Erythroblast (primary cell): ENCODE data around the gene TRPM7.

Source experiments
- DNase-seq, 2 experiments: peaks; one replicate each; lab custom pipeline; 2025; lab: John Stamatoyannopoulos, UW
- GATA1 ChIP-seq: IDR thresholded peaks from 2 replicates; pipeline ENCODE4 v1.6.1; 2011; ENCODE audit warnings: low read depth, mild to moderate bottlenecking, control low read depth, low read length, moderate library complexity
- POLR2A ChIP-seq: IDR thresholded peaks from 2 replicates; pipeline ENCODE4 v1.6.1; 2011; ENCODE audit warnings: mild to moderate bottlenecking, low read length

TRPM7 gene, protein sequence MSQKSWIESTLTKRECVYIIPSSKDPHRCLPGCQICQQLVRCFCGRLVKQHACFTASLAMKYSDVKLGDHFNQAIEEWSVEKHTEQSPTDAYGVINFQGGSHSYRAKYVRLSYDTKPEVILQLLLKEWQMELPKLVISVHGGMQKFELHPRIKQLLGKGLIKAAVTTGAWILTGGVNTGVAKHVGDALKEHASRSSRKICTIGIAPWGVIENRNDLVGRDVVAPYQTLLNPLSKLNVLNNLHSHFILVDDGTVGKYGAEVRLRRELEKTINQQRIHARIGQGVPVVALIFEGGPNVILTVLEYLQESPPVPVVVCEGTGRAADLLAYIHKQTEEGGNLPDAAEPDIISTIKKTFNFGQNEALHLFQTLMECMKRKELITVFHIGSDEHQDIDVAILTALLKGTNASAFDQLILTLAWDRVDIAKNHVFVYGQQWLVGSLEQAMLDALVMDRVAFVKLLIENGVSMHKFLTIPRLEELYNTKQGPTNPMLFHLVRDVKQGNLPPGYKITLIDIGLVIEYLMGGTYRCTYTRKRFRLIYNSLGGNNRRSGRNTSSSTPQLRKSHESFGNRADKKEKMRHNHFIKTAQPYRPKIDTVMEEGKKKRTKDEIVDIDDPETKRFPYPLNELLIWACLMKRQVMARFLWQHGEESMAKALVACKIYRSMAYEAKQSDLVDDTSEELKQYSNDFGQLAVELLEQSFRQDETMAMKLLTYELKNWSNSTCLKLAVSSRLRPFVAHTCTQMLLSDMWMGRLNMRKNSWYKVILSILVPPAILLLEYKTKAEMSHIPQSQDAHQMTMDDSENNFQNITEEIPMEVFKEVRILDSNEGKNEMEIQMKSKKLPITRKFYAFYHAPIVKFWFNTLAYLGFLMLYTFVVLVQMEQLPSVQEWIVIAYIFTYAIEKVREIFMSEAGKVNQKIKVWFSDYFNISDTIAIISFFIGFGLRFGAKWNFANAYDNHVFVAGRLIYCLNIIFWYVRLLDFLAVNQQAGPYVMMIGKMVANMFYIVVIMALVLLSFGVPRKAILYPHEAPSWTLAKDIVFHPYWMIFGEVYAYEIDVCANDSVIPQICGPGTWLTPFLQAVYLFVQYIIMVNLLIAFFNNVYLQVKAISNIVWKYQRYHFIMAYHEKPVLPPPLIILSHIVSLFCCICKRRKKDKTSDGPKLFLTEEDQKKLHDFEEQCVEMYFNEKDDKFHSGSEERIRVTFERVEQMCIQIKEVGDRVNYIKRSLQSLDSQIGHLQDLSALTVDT (N-terminal part only)

DNA sequence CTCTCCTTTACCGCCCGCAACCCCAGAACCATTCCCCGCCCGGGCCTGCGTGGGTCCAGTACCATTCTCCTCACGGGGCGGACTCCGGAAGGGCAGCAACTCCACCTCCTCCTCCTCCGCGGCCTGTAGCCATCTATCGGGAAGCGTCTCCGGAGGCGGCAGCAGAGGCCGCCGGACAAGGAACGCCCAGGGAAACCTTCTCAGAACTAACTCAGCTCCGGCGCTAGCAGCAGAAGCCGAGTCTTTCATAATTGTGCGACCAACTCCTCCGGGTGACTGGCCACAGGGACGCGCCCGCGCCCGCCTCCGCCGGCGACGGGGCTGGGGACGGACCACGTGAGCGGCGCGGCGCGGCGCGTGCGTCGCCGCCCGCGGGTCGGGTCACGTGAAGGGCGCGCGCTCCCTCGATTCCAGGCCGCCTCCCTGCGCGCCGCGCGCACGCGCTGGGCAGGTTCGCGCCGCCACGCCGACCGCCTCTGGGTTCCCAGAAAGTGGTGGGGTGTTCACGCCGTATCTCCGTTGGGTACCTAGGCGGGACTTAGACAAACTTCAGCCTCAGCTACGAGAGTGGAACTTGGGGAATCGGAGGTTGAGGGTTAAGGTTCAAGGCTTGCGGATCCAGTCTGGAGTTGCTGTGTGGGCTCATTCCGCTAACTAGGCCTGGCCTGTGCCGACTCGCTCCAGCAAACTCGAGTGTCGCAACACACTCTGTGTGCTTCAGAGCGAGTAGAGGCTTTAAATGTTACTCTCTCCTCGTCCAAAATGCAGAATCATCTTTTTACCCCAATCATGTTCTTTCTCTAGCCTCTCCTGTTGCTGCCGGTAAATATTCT, at the start of gene TRPM7:
Gene TRPM7, minus strand, starts transcription at position 329 of the 833 bp plus-strand sequence. Its CDS starts 264 bp downstream, at position 65.
- DNase-seq, result peak; percentile 94 to 97
- TF ChIP-seq GATA1 (no peak), POLR2A (peak; percentile 95)

DNA sequence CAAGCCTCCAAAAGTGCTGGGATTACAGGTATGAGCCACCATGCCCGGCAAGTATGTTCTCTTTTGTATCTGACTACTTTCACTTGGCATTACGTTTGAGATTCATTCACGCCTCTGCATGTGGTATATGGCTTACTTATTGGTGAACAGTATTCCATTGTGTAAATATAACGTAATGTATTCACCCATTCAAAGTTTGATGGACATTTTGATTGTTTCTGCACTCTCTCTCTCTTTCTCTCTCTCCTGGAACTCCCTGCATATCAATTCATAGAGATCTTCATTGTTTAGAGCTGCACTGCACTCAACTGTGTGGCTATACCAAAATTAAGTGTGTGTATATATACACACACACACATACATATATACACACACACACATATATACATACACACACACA, 48.6 kb upstream of the TRPM7 start:
- no peak for TF ChIP-seq POLR2A
- TF ChIP-seq GATA1, result no peak
- no peak for DNase-seq

DNA sequence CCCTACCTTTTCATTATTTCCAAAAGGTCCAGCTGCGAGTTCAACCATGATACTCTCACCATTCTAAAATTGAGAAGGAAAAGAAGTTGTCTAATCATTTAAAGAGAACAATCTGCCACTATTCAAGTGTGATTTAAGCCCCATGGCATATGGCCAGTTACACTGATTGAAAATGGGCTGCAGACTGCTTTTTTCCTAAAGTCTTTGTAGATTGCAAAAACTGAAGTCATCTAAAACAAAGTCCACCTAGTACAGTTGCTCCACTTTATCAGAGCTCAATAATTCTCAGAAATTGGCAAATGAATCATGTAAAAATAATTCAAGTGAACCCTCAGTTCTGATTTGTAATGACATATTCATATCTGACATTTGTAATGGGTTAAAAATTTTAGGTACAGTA, 39.7 kb upstream of the TRPM7 start:
- TF ChIP-seq GATA1 (no peak), POLR2A (no peak)
- DNase-seq, result no peak

DNA sequence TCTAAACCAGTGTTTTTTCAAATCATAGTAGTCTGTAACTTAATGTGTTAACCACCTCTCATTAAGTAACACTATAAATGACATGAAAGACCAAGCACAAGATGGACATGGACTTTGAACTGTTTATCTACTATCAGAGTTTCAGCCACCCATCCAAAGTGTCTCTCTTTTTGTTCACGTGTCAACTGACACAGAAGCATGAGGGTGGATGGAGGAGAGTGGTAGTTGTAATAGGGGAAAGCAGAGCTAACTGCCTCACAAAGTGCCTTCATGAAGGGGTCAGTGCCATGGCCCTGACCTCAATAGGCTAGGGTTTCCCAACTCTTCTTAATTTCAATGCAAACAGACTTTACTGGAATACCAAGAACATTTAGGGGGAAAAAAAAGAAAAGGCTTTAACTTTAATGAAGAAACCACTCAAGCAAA, 32.1 kb upstream of the TRPM7 start:
- peak in 1 of 2 experiments; percentile 43 for DNase-seq
- TF ChIP-seq GATA1 (no peak), POLR2A (no peak)

DNA sequence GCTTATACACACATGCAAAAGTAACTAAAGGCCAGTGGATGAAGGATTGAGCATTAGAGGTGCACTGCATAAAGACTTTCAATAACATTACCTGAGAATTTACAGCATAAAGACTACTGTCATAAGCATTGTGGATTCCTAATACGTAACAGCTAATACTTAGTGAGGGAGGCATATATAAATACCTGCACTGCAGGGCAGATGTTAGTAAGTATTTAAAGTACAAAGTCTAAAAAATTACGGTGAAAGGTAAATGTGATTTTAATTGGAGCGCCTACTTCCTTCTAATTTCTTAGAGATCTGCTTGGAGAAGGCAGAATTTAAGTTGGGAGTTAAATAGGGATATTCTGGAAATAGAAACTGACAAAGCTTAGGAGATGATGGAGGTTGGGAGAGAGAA, 25.4 kb upstream of the TRPM7 start:
- TF ChIP-seq POLR2A, result no peak
- no peak for TF ChIP-seq GATA1
- no peak for DNase-seq

DNA sequence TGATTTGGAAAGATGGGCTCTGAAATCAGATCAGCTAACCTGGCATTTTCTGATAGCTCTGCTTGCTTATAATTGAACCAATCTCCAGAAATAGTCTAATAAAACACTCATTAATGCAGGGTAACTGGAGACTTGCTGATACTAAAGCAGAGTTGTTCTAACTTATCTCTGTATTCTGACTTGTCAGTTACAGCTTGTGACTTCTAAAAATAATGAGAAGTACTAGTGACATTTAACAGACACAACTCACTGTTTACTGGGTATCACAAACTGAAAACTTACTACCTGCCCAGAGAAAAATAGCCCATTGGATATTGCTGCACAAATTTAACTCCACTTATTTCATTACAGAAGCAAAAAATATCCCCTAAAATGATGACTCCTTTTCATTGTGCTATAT, 24.0 kb upstream of the TRPM7 start:
- TF ChIP-seq GATA1, result no peak
- TF ChIP-seq POLR2A, result no peak
- no peak for DNase-seq

DNA sequence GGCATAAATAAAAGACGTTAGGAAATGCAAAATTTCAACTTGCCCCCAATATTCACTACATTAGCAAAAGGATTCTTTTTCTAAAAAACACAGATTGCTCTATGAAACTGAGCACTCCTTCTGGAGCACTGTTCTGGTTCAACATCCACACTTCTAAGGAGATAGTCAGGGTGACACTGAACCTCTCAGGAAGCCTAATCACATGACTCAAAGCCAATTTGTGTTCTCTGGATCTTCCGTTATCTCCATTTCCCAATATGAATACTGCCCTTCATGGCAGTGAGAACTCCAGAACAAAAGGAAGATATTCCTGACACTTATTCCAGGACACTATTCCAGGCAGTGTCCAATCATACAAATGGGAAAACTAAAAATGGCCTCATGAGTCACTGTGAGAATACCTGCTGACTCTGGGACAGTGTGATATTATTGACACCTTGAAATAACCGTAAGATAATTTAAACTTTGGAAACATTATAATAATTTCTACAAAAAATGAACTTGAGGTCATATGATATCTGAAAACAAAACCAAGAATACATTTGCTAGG, 21.4 kb upstream of the TRPM7 start:
- no peak for DNase-seq
- TF ChIP-seq GATA1 (no peak), POLR2A (no peak)

DNA sequence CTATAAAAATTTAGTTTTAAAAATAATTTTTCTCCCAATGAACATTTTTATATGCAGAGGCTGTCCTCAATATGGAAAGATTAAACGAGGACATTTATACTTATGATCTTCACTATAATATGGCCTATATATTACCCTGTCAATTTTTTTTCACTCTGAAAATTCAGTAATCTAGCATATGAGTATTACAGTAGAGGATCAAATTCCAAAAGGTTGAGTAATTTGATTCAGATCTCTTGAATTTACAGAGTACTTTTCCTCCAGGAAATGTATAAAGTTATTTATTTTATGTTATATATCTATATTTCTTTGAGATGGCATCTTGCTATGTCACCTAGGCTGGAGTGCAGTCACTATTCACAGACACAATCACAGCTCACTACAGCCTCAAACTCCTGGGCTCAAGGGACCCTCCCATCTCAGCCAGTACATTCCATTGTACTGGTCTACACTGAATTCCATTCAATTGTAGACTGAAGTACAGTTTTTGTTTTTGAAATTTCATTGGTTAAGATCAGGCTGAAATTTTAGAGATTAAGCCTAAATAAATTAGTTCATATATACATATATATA, 16.3 kb upstream of the TRPM7 start:
- no peak for DNase-seq
- TF ChIP-seq POLR2A (no peak), GATA1 (no peak)

DNA sequence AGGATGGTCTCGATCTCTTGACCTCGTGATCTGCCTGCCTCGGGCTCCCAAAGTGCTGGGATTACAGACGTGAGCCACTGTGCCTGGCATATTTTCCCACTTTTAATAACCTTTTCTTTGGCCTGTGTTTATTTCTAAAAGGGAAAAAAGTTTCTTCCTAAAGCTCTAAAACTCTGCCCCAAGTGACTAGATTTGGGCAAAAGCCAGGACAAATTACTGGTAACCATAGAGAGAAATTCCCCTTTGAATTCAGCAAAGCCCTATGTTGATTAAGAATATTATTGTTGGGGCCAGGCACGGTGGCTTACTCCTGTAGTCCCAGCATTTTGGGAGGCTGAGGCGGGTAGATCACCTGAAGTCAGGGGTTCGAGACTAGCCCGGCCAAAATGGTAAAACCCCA, 11.5 kb upstream of the TRPM7 start:
- DNase-seq, result no peak
- no peak for TF ChIP-seq GATA1
- no peak for TF ChIP-seq POLR2A

DNA sequence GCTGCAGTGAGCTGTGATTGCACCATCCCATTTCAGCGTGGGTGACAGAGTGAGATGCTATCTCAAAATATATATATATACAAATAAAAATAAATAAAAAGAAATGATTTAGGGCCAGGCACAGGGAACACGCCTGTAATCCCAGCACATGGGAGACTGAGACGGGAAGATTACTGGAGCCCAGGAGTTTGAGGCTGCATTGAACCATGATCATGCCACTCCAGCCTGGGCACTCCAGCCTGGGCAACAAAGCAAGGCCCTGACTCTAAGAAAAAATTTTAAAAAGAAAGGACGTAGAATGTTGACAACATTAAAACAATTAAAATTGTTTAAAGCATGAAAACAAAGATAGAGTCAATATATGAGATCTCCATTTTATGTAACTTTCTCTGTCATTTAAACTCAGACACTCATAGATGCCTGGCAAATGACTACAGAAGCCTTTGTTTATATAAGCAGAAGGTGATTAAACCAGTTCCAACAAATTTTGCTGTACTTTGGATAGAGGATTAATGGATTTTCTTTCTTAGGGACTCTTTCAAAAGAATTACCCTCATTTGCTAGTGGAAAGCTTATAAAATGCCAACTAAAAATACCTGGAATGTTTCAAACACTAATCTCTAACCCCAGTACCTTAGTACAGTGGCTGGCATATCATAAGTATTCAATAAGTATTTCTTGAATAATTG, 10.7 kb upstream of the TRPM7 start:
- TF ChIP-seq POLR2A (no peak), GATA1 (no peak)
- DNase-seq, result no peak

DNA sequence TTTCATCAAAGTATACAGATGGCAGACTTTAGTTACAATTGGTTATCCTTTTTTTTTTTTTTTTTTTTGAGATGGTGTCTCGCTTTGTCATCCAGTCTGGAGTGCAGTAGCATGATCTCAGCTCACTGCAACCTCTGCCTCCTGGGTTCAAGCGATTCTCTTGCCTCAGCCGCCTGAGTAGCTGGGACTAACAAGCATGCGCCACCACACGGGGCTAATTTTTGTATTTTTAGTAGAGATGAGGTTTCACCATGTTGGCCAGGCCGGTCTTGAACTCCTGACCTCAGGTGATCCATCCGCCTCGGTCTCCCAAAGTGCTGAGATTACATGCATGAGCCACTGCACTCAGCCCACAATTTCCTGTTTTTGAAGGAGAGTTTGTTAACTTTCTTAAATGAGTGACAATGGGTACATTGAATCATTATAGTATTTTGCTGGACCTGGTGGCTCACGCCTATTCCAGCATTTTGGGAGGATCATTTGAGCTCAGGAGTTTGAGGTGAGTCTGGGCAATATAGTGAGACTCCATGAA, 8.1 kb upstream of the TRPM7 start:
- peak in 1 of 2 experiments; percentile 12 for DNase-seq

DNA sequence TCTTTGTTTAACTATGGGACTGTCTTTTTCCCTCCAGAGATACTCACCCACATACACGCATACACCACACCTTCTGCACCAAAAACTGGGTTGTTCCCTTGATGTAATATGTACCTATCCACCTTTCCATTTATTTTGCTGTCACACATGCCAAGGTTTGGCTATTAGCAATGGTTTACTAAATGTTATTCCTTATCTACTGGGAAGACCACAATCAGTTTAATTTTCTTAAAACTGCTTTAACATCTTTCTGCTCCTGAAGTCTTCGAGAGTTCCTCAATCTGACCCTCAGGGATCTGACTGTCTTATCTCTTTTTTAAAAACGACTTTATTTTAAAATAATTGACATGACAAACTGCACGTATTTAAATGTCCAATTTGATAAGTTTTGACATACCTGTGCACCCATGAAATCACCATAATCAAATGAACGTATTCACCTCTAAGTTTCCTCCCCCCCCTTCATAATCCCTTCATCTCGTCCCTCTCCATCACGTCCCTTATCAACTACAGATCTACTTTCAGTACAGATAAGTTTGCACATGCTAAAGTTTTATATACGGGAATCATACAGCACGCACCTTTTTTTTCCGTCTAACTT, 805 bp upstream of the TRPM7 start:
- no peak for TF ChIP-seq POLR2A
- no peak for TF ChIP-seq GATA1
- no peak for DNase-seq
